IMR-90 (cell line): ENCODE measurements around the gene SASH1.

Source experiments
- BHLHE40 ChIP-seq: fragments of 150-350 bp; IDR thresholded peaks from 2 replicates; pipeline ENCODE4 v1.6.1; 2016; ENCODE audit warnings: mild to moderate bottlenecking, low read depth, low read length
- CHD1 ChIP-seq: IDR thresholded peaks from 2 replicates; pipeline ENCODE4 v1.6.1; 2012; ENCODE audit warnings: low read depth, low read length, improper control_type of control experiment
- CTCF ChIP-seq: conservative IDR thresholded peaks from 2 replicates; pipeline ENCODE4 v1.5.1; 2012; ENCODE audit warnings: mild to moderate bottlenecking, low read depth, low read length, improper control_type of control experiment
- MAFK ChIP-seq: IDR thresholded peaks from 2 replicates; pipeline ENCODE4 v1.6.1; 2012; ENCODE audit warnings: low read depth, low read length, improper control_type of control experiment
- MAZ ChIP-seq: IDR thresholded peaks from 2 replicates; pipeline ENCODE4 v1.6.1; 2012; ENCODE audit warnings: low read depth, mild to moderate bottlenecking, low read length, improper control_type of control experiment, moderate library complexity, borderline replicate concordance
- MXI1 ChIP-seq: IDR thresholded peaks from 2 replicates; pipeline ENCODE4 v1.6.1; 2012; ENCODE audit warnings: low read depth, mild to moderate bottlenecking, low read length, moderate library complexity, borderline replicate concordance
- POLR2A ChIP-seq: IDR thresholded peaks from 2 replicates; pipeline ENCODE4 v1.6.1; 2012; ENCODE audit warnings: mild to moderate bottlenecking, low read depth, low read length
- RAD21 ChIP-seq: IDR thresholded peaks from 2 replicates; pipeline ENCODE4 v1.6.1; 2012; ENCODE audit warnings: low read length, improper control_type of control experiment
- RFX5 ChIP-seq: IDR thresholded peaks from 2 replicates; pipeline ENCODE4 v1.8.0; 2012; ENCODE audit warnings: low read depth, mild to moderate bottlenecking, low read length, moderate library complexity
- SMC3 ChIP-seq: fragments of 150-350 bp; IDR thresholded peaks from 2 replicates; pipeline ENCODE4 v1.6.1; 2016; ENCODE audit warnings: low read depth, mild to moderate bottlenecking, antibody characterized with exemption, low read length, moderate library complexity
- TF ChIP-seq, protein P1 (sequence below): fragments of 150-350 bp; IDR thresholded peaks from 2 replicates; pipeline ENCODE4 v1.6.1; 2017; ENCODE audit warnings: mild to moderate bottlenecking, antibody characterized with exemption, low read length, low read depth

DNA sequence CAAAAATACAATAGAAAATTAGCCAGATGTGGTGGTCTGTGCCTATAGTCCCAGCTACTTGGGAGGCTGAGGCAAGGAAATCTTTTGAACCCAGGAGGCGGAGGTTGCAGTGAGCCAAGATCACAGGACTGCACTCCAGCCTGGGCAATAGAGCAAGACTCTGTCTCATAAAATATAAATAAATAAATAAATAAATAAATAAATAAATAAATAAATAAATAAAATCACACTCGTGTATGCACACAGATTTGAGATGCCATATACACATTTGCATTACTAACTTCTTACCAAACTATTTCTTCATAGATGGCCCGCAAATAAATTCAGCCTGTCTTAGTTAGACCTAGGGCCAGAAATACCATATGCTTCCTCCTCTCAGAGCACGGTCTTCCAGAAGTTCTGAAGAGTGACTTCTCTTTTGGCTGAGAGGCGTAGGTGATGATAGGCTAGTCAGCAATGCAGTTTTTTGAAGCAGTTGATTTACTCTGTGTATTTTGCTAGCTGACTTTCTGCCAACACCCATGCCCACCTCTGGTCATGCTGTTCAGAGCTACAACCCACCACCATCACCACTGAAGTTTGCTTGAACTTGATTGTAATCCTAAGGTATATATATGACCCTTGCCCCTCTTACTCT is 150.1 kb downstream of the SASH1 start:
- TF ChIP-seq POLR2A (no peak), CTCF (no peak), MAFK (no peak), SMC3 (no peak), RAD21 (no peak), MXI1 (no peak), BHLHE40 (no peak), RFX5 (no peak), CHD1 (no peak), MAZ (no peak)
- TF ChIP-seq, protein P1, sequence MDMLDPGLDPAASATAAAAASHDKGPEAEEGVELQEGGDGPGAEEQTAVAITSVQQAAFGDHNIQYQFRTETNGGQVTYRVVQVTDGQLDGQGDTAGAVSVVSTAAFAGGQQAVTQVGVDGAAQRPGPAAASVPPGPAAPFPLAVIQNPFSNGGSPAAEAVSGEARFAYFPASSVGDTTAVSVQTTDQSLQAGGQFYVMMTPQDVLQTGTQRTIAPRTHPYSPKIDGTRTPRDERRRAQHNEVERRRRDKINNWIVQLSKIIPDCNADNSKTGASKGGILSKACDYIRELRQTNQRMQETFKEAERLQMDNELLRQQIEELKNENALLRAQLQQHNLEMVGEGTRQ, result no peak
